ENCODE data around the gene CMTM4.
"Not testable (repeated sequence)": the region's sequence is repeated elsewhere in the genome, so short reads cannot be mapped to it uniquely, and the experiment has no call there.

CMTM4 gene

GRCh38 chr16:66705790-66706505 is 9.4 kb upstream of the CMTM4 start:
- in situ Hi-C loops (cut with HindIII; ENCODE audit: low sequenced_read_pairs): no loop called here

- in situ Hi-C loops (cut with HindIII; ENCODE audit: low sequenced_read_pairs): no loop called here
These were observed 7.1 kb upstream of the CMTM4 start for GRCh38 chr16:66703406-66704215.

- in situ Hi-C loops (cut with HindIII; ENCODE audit: low sequenced_read_pairs): no loop called here
These were observed 5.0 kb upstream of the CMTM4 start for GRCh38 chr16:66701516-66701915.

GRCh38 chr16:66701026-66701425 is 4.5 kb upstream of the CMTM4 start:
- in situ Hi-C loops (cut with HindIII; ENCODE audit: low sequenced_read_pairs): no loop called here

GRCh38 chr16:66699898-66700297 is 3.4 kb upstream of the CMTM4 start:
- in situ Hi-C loops (cut with HindIII; ENCODE audit: low sequenced_read_pairs): no loop called here

GRCh38 chr16:66698046-66698445 is 1.5 kb upstream of the CMTM4 start:
- in situ Hi-C loops (cut with HindIII; ENCODE audit: low sequenced_read_pairs): no loop called here

- in situ Hi-C loops (cut with HindIII; ENCODE audit: low sequenced_read_pairs): no loop called here
These were observed 441 bp downstream of the CMTM4 start for GRCh38 chr16:66695935-66696668.

GRCh38 chr16:66695471-66695934 is 1.0 kb downstream of the CMTM4 start:
- in situ Hi-C loops (cut with HindIII; ENCODE audit: low sequenced_read_pairs): no loop called here

GRCh38 chr16:66693149-66693548 is 3.4 kb downstream of the CMTM4 start:
- in situ Hi-C loops (cut with HindIII; ENCODE audit: low sequenced_read_pairs): no loop called here

- in situ Hi-C loops (cut with HindIII; ENCODE audit: low sequenced_read_pairs): no loop called here
These were observed 4.2 kb downstream of the CMTM4 start for GRCh38 chr16:66692341-66692740.

GRCh38 chr16:66691234-66691633 is 5.3 kb downstream of the CMTM4 start:
- in situ Hi-C loops (cut with HindIII; ENCODE audit: low sequenced_read_pairs): no loop called here

GRCh38 chr16:66690106-66690847 is 6.3 kb downstream of the CMTM4 start:
- in situ Hi-C loops (cut with HindIII; ENCODE audit: low sequenced_read_pairs): no loop called here

- in situ Hi-C loops (cut with HindIII; ENCODE audit: low sequenced_read_pairs): no loop called here
These were observed 7.3 kb downstream of the CMTM4 start for GRCh38 chr16:66689282-66689681.

GRCh38 chr16:66687906-66688625 is 8.5 kb downstream of the CMTM4 start:
- in situ Hi-C loops (cut with HindIII; ENCODE audit: low sequenced_read_pairs): no loop called here

- in situ Hi-C loops (cut with HindIII; ENCODE audit: low sequenced_read_pairs): not testable (repeated sequence)
These were observed 10.9 kb downstream of the CMTM4 start for GRCh38 chr16:66685501-66686115.

- in situ Hi-C loops (cut with HindIII; ENCODE audit: low sequenced_read_pairs): no loop called here
These were observed 14.3 kb downstream of the CMTM4 start for GRCh38 chr16:66682271-66682670.

GRCh38 chr16:66681676-66682075 is 14.9 kb downstream of the CMTM4 start:
- in situ Hi-C loops (cut with HindIII; ENCODE audit: low sequenced_read_pairs): no loop called here

- in situ Hi-C loops (cut with HindIII; ENCODE audit: low sequenced_read_pairs): no loop called here
These were observed 18.2 kb downstream of the CMTM4 start for GRCh38 chr16:66678337-66678736.

GRCh38 chr16:66677836-66678235 is 18.7 kb downstream of the CMTM4 start:
- in situ Hi-C loops (cut with HindIII; ENCODE audit: low sequenced_read_pairs): no loop called here

- in situ Hi-C loops (cut with HindIII; ENCODE audit: low sequenced_read_pairs): no loop called here
These were observed 19.4 kb downstream of the CMTM4 start for GRCh38 chr16:66677179-66677578.
